NCI-H1694 treated with DMSO at 0.1 percent for 48 hours (cell line): ENCODE results near the gene LPP.

Experiments used
- DNase-seq: peaks from one replicate; lab custom pipeline; 2025; lab: John Stamatoyannopoulos, UW

The LPP gene

DNA sequence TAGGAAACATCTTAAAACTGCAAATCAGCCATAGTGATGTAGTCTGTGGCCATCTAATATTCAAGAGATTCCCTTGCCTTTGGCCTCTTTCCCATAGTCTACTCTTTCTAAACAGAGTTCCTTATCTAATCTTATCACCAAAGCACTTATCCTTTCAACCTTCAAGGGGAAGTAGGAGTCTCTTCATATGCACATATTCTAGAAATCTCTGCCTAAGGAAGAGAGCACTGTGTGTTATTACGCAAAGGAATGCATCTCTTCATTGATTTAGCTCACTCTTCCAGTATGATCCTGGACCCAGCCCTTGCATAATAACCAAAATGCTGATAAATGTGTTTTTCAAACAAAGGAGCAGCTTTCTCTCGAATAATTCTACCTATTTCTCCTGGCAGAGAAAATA lies 764.1 kb downstream of the LPP start:
- DNase-seq = no peak

DNA sequence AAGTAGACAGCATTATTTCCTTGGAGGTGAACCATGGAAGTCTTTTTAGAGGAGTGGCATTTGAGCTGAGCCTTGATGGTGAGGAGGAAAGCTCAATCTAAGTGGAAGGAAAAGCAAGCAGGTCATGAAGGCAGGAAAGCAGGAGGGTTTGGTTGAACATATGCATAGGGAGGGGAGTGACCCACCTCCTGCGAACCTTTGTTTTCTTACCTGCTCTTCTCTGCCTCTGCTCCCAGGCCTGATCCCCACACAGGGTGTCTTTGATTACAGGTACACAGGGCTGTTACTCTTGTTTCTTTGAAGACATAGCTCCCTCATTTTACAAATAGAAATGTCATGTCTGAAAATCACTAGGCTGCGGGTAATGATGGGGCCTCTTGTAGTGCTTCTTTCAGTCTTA lies 769.7 kb downstream of the LPP start:
- no peak for DNase-seq

DNA sequence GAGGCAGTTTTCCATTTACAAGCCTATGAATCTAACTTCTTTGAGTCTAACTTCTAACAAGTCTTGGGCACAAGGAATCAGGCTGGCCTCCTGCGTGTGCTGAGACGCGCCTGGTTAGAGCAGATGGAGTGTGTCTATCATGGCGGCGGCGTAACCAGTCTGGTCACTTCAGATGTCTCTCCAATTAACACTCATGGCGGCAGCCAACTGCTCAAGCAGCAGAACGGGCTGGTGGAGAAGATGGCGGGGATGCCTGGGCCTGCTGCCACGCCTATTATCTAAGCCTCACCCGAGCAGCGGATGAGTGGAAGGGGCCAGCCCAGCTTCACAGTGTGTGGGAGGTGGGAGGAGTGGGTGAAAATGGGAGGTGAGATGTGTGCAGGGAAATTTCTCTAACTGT lies 771.4 kb downstream of the LPP start:
- no peak for DNase-seq

DNA sequence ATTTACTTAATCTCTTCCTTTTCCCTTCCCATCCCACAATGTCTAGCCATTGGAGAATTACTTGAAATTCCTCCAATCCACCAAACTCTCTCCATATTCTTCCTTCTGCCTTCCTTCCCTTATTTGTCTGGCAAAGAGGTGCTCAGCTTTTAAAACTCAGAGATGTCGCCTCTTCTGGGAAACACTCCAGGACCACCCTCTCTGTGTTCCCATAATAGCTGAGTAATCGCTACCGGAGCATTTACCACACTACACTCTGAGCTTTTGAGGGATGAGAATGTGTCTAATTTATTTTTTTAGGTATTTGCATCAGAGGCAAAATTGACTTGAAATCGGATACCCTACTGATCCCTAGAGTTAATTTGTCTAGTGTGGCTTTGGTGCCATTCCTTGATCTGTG lies 772.2 kb downstream of the LPP start:
- no peak for DNase-seq

DNA sequence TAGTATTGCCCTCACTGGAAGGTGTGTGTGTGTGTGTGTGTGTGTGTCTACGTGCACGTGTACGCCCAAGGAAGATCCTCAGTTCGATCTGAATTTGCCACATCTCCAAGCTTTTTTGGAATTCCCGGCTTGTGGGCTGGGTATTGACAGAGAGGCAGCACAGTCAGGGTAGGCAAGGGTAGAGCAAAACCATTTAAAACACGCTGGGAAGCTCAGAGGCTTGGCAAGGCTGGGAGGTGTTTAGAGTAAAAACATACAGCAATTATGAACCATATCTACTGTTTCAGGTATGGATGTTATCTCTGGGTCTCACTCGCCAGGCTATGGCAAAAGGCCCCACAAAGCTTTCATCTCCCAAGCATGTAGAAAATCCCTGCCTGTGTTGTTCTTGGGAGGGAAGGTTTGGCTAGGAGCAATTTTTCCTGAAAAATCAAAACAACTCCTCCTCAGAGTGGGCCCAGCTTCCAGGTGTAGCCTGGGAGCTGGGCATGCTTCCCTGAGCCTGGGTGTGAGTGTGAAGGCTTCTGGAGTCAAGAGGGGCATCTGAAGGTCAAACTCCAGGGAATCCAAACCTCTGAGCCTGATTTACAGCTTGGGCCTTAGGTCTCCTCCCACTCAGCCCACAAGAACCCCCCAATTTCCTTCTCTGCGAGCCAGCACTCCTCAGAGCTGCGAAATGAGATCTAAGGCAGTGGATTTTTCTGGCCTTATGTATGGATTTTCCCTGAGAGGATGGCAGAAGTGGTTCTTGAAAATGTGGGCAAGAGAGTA lies 773.0 kb downstream of the LPP start:
- no peak for DNase-seq

DNA sequence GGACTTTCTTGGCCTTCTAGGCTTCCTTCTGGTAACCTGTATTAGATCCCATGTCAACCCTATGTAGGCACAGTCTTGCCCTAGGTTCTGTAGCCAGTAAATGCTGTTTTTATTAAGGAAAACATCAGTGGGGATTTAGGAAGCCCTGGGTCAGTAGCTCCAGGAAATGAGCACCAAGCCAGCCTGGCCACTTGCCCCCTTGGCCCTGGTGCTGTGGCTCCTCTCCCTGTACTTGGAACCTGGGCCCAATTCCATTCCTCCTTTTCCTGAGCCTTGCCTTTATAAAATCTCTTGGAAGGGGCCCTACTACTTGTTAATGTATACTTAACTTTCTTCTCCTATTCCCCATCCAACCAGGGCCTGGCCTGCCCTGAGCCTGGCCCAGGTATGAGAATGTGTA lies 774.0 kb downstream of the LPP start:
- no peak for DNase-seq

DNA sequence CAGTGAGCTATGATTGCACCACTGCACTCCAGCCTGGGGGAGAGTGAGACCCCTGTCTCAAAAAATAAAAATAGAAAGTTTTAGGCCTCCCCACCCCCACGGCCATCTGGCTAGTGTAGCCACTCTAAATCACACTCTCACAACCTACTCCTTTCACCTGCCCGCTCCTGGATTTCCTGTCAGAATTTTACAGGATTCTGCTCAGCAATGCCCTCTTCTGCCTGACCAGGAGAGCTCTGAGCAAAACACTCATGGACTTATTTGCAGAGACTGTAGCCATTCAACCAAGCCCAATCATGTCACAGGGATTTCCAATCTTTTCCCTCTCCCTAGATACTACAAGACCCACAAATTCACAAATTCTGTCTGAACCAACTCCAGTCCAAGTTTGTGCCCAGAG lies 775.2 kb downstream of the LPP start:
- DNase-seq = no peak

DNA sequence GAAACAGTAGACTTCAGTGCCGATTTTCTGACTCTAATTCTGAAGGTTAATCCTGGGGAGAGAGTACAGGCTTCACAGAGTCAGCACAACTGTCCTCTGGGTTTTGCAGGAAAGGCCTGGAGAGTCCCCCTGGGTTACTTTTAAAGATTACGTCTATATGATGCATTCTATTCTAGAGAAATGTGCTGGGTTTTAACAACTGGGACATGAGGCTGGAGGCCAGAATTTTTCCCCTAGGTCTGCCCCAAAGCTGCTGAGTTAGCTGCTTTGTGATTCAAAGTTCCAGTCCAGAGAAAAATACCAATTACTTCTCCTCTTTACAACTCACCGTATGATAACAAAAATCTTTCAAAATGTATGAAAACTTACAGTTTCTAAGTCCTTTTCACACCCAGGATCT lies 777.1 kb downstream of the LPP start:
- DNase-seq = no peak

DNA sequence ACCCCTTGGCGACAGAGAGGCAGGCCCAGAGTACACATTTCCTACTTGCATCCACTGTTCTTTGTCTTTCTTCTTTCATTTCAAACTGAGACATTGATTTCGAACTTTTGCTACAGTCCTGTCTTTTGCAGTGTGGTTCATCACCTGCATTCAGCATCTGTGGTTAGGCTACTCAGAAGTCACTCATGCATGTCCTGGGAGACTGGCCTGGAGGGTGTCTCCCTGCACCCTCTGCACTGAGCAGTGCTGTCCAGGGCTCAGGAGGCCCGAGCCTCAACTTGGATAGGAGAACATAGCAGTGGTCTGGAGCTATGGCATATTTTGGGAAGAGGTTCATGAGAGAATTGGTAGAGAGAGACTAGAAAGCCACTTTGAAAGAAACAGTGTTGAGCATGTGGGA lies 777.6 kb downstream of the LPP start:
- no peak for DNase-seq

DNA sequence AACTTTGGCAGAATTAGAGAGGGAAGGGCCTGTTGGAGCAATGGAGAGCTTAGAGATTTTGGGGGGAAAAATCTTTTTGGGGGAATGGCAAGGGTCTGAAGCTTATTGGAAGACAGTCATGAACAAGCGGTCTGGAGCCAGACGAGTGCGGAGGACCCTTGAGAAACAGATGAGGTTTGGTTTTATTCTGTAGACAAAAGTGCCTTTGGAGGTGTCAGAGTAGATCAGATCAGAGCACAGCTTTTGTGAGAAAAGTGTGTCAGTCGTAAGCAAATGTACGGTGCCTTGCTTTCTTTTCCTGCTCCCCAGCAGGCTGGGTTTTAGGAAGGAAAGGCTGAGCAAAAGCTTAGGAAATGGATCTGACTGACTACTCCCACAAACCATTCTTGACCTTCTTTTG lies 781.0 kb downstream of the LPP start:
- no peak for DNase-seq

DNA sequence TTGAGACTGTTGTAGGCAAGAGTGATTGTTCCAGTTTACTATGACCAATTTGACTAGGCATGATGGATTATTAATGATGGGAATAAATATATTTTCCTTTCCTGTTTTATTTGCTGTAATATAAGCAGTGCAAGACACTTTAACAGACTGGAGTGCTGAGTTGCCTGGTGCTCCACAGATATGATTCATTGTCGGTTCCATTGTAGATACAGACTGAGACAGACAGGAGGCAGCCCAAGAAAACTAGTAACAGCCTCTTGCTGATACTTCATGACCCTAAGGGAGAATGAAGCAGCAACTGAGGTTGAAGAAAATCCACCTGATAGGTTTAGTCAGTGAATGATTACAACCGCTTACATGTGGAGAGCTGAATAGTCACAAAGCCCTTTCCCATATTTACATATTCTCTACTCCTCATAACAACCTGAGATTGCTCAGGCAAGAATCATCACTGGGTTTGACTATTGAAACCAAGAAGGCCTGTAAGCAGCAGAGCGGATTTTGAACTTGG lies 782.7 kb downstream of the LPP start:
- DNase-seq = no peak

DNA sequence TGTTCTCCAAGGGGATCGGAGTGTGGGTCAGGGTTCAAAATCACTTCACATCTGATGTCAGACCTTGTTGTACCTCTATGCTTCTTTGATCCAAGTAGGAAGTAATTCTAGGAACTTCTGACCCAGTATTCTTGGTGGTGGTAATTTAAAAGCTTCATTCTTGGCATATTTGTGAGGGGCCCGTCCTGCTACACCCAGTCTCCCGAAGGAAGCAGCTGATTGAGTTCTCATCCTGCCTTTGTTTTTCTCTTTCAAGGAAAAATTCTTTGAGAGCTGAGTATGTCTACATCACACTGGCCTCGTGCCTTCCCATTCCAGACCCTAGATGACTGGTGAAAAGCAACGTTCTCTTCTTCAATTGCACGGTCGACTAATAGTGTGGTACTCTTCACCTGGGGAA lies 783.4 kb downstream of the LPP start:
- DNase-seq = no peak

DNA sequence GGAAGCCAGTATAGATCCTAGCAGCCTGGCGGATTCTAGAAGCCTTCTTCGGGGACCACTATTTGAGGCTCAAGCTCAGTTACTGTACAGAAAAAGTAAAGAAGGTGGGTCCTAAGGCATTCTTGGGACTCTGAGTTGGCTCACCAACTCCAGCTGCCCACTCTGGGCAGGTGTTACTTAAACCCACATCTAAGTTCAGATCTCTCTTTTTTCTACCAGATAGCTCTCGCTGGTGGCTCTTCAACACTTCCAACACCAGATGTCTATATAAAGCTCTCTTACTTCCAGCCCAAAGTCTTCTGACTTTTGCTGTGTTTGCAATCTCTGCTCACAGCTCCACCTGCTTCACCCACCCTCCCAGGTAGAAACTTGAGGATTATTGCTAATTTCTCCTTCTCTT lies 785.0 kb downstream of the LPP start:
- DNase-seq = no peak

DNA sequence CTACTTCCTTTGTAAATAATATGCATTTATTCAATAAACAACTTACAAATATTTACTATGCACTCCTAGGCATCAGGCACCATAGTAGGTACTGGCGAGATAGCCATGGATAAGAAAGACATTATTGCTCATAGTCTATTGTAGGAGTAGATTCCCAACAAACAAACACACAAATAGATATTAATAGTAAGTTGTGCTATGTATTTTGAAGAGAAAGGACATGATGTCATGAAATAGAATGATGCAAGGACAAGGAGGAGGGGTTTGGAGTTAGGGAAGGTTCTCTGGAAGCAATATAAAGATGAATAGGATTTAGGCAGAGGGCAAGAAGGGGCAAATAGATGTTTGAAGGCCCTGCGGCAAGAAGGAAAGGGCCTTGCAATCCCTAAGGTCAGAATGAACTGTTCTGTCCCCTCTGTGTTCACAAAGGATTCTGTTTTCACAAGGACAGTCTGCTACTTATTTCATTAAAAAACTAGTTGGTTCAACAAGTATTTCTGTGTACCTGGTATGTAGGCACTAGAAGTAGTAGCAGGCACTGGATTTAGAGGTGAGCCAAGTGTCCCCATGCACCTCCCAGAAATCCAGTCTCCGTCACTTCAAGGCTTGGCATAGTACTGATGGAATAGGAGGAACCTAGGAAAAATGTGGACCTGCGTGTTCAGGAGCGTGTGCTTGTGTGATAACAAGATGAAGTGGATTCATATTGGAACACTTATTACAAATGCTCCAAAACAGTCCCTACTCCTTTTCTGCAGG lies 786.0 kb downstream of the LPP start:
- no peak for DNase-seq
